Body of pancreas (tissue), 4 donors: ENCODE measurements around the gene ZNF532.

ENCODE experiments used
- POLR2A ChIP-seq, 3 donors: fragments of 450-650 bp; IDR thresholded peaks; one replicate each; pipeline ENCODE4 v1.6.1; 2016; ENCODE audit warnings: antibody characterized with exemption in 3 of 3, mild to moderate bottlenecking in 2 of 3
- TF ChIP-seq, protein P1 (sequence below), 7 experiments: fragments of 450-650 bp in 4 of 7; fragments of 200-600 bp in 3 of 7; sonication (generic) in 3 of 7; IDR thresholded peaks; one replicate each; pipeline ENCODE4 v1.5.1; 2016 to 2019; ENCODE audit warnings: antibody characterized with exemption in 7 of 7

DNA sequence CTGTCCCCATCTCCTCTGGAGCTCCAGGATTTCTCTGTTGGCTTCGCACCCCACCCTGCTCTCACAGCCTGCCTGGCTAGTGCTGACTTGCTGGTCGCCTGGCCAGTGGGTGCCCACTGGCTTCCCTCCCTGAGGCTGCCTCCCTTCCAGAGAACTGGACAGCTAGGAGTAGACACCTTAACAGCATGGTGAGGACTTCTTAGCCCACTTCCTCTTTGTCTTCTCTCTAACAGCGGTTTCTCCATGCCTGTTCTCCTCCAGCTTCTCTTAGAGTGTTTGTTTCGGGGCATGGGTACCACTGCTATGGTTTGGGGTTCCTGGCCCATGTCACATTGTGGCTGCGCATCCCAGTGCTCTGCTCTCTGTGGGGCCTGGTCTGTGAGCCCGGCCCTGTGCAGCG, 37.1 kb downstream of the ZNF532 start:
- no peak for TF ChIP-seq POLR2A (IDR thresholded peaks at IDR 0.05)
- TF ChIP-seq, protein P1, sequence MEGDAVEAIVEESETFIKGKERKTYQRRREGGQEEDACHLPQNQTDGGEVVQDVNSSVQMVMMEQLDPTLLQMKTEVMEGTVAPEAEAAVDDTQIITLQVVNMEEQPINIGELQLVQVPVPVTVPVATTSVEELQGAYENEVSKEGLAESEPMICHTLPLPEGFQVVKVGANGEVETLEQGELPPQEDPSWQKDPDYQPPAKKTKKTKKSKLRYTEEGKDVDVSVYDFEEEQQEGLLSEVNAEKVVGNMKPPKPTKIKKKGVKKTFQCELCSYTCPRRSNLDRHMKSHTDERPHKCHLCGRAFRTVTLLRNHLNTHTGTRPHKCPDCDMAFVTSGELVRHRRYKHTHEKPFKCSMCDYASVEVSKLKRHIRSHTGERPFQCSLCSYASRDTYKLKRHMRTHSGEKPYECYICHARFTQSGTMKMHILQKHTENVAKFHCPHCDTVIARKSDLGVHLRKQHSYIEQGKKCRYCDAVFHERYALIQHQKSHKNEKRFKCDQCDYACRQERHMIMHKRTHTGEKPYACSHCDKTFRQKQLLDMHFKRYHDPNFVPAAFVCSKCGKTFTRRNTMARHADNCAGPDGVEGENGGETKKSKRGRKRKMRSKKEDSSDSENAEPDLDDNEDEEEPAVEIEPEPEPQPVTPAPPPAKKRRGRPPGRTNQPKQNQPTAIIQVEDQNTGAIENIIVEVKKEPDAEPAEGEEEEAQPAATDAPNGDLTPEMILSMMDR (IDR thresholded peaks at IDR 0.05): no peak
